ENCODE measurements around the gene RPTOR.

RPTOR gene

GRCh38 chr17:80943346-80944145 lies 398.9 kb downstream of the RPTOR start:
- no peak overlapping the region for H3K27ac Mint-ChIP-seq
- no peak for DNase-seq
- peaks cover 76% of the 10 kb centered on the region for H3K36me3 Mint-ChIP-seq (ENCODE audit: low read depth)
- H3K4me3 Mint-ChIP-seq, result no peak overlapping the region
- H3K27me3 Mint-ChIP-seq, result no peaks in the 10 kb centered on the region
- H3K4me1 Mint-ChIP-seq (ENCODE audit: low read depth), result peaks cover 12% of the 10 kb centered on the region
- no peaks in the 10 kb centered on the region for H3K9me3 Mint-ChIP-seq

- no peaks in the 10 kb centered on the region for H3K9me3 Mint-ChIP-seq
- H3K27me3 Mint-ChIP-seq, result no peaks in the 10 kb centered on the region
- peaks cover 78% of the 10 kb centered on the region for H3K36me3 Mint-ChIP-seq (ENCODE audit: low read depth)
- peaks cover 4% of the 10 kb centered on the region for H3K4me1 Mint-ChIP-seq (ENCODE audit: low read depth)
- no peak for DNase-seq
- H3K4me3 Mint-ChIP-seq, result no peak overlapping the region
- H3K27ac Mint-ChIP-seq, result no peak overlapping the region
These were observed 399.7 kb downstream of the RPTOR start for GRCh38 chr17:80944326-80944725.

DNA sequence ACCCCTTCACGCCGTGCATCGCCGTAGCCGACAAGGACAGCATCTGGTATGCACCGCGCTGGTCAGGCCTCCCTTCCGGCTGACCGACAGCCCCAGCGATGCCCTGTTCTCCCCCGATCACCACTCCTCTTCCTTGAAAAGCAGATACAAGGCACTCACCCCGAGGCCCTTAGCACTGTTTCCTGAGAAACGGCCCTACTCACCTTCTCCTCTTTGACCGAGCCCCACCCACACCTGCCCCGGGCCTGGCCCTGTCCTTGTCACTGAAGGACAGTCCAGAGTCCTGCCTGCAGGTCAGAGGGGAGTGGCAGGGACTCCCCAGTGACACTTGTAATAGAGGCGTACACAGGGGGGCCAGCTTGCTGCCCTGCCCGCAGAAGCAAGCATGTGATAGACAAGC lies 401.1 kb downstream of the RPTOR start:
- peak overlapping the region; percentile 3 for H3K27ac Mint-ChIP-seq
- no peak for DNase-seq
- H3K36me3 Mint-ChIP-seq (ENCODE audit: low read depth), result peaks cover 85% of the 10 kb centered on the region
- H3K9me3 Mint-ChIP-seq, result no peaks in the 10 kb centered on the region
- H3K4me1 Mint-ChIP-seq (ENCODE audit: low read depth), result no peaks in the 10 kb centered on the region
- H3K4me3 Mint-ChIP-seq, result no peak overlapping the region
- no peaks in the 10 kb centered on the region for H3K27me3 Mint-ChIP-seq

- no peak for DNase-seq
- Mint-ChIP-seq H3K4me1 (ENCODE audit: low read depth) (no peaks in the 10 kb centered on the region), H3K4me3 (no peak overlapping the region), H3K9me3 (no peaks in the 10 kb centered on the region), H3K27ac (no peak overlapping the region), H3K36me3 (ENCODE audit: low read depth) (peaks cover 85% of the 10 kb centered on the region), H3K27me3 (no peaks in the 10 kb centered on the region)
These were observed 401.8 kb downstream of the RPTOR start for GRCh38 chr17:80946449-80946848.

DNA sequence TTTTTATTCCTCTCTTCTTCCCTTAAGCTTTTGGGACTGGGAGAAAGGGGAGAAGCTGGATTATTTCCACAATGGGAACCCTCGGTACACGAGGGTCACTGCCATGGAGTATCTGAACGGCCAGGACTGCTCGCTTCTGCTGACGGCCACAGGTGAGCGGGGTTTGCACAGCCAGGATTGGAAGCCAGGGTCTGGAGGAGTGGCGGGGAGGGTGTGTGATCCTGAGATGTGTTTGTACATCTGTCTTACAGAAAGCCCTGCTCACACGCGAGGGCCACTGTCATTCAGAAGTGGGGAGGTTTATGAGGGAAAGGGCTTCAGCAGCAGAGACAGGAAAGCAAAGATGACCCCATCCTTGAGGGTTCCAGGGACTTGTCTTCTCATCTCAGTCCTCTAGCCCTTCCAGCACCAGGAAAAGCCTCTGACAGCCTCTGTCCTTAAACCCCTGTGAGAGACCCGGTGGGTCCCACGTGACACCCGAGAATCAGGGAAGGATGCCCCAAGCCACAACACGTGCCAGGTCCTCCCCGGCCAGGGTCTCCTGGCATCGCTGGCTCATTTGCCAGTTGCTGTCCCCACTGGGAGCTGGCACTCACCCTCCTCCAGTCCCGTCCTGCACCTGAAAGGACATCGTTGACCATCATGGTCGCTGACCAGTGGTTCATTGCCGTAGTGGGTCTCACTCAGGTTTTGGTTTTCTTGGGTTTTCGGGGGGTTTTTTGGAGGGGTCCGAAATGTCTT lies 402.7 kb downstream of the RPTOR start:
- no peak for DNase-seq
- Mint-ChIP-seq H3K27ac (no peak overlapping the region), H3K9me3 (no peaks in the 10 kb centered on the region), H3K4me1 (ENCODE audit: low read depth) (no peaks in the 10 kb centered on the region), H3K36me3 (ENCODE audit: low read depth) (peaks cover 85% of the 10 kb centered on the region), H3K4me3 (no peak overlapping the region), H3K27me3 (no peaks in the 10 kb centered on the region)

DNA sequence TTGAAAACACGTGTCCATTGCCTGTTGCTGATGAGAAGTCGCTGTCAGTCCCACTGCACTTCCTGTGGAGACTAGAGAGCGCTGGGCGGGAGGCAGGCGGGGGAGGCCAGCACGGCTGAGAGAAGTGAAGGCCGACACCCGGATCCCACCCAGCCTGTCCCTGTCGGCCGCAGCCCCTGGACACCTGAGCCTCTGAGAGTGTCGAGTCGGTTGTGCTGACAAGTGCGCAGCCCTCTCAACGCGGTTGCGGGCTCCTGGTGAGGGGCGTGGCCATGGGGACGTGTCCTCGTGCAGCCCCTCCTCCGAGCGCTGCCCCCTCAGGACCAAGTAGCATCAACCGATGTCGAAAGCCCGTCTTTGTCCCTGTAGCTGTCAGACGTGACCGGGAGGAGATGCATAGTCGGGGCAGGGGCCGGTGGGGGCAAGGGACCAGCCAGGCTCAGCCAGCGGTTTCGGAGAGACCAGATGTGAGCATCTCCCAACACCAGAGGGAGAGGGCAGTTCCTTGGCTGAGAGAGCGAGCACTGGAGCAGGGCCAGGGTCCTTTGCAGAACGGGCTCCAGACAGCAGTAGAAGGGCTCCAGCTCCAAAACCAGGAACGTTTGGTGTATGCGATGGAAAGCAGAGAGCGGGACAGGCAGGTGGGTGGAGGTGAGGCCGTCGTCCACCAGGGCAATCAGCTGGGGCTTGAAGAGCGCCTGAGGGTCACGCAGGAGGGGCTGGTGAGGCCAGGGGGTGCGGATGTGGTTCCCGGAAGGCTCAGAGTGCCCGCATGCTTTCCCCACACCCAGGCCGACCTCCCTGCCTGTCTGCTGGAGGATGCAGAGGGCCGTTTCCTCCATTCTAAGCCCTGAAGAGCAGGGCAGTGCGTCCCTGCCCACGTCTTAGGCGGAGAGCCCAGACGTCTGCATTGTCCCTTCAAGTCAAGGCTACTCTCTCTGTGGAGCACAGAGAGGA lies 403.7 kb downstream of the RPTOR start:
- Mint-ChIP-seq H3K4me3 (no peak overlapping the region), H3K9me3 (no peaks in the 10 kb centered on the region), H3K4me1 (ENCODE audit: low read depth) (no peaks in the 10 kb centered on the region), H3K27ac (no peak overlapping the region), H3K36me3 (ENCODE audit: low read depth) (peaks cover 84% of the 10 kb centered on the region), H3K27me3 (no peaks in the 10 kb centered on the region)
- DNase-seq, result no peak

DNA sequence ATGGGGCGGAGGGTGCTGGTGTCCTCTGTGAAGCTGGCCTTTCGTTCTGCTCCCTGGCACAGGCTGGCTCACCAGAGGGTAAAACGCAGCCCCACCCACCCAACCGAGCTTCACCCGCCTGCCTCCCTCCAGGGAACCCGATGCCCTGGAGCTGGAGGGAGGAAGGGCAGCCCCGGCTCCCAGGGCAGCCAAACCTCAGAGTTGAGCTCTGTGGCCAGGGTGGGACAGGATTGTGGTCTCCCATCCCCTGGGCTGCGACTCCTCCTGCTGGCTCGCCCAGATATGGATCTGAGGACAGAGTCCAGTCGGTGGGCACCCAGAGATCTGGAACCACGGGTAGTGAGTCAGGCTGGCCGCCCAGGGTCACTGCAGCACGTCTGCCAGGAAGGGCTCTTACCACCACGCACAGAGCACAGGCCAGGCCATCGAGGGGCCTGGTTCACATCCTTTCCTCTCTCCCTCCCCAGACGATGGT lies 404.4 kb downstream of the RPTOR start:
- H3K27ac Mint-ChIP-seq, result no peak overlapping the region
- H3K9me3 Mint-ChIP-seq, result no peaks in the 10 kb centered on the region
- H3K27me3 Mint-ChIP-seq, result no peaks in the 10 kb centered on the region
- no peak overlapping the region for H3K4me3 Mint-ChIP-seq
- no peak for DNase-seq
- no peaks in the 10 kb centered on the region for H3K4me1 Mint-ChIP-seq (ENCODE audit: low read depth)
- H3K36me3 Mint-ChIP-seq (ENCODE audit: low read depth), result peaks cover 88% of the 10 kb centered on the region

GRCh38 chr17:80949451-80950421 lies 405.1 kb downstream of the RPTOR start:
- Mint-ChIP-seq H3K9me3 (no peaks in the 10 kb centered on the region), H3K36me3 (ENCODE audit: low read depth) (peaks cover 87% of the 10 kb centered on the region), H3K27me3 (no peaks in the 10 kb centered on the region), H3K4me3 (no peak overlapping the region), H3K4me1 (ENCODE audit: low read depth) (no peaks in the 10 kb centered on the region), H3K27ac (no peak overlapping the region)
- no peak for DNase-seq

GRCh38 chr17:80950466-80951120 lies 406.0 kb downstream of the RPTOR start:
- H3K36me3 Mint-ChIP-seq (ENCODE audit: low read depth), result peaks cover 88% of the 10 kb centered on the region
- H3K4me3 Mint-ChIP-seq, result no peak overlapping the region
- H3K4me1 Mint-ChIP-seq (ENCODE audit: low read depth), result no peaks in the 10 kb centered on the region
- no peaks in the 10 kb centered on the region for H3K27me3 Mint-ChIP-seq
- no peaks in the 10 kb centered on the region for H3K9me3 Mint-ChIP-seq
- peak overlapping the region; percentile 22 for H3K27ac Mint-ChIP-seq
- DNase-seq, result no peak

- no peak for DNase-seq
- Mint-ChIP-seq H3K4me3 (no peak overlapping the region), H3K4me1 (ENCODE audit: low read depth) (no peaks in the 10 kb centered on the region), H3K9me3 (no peaks in the 10 kb centered on the region), H3K36me3 (ENCODE audit: low read depth) (peaks cover 80% of the 10 kb centered on the region), H3K27ac (no peak overlapping the region), H3K27me3 (no peaks in the 10 kb centered on the region)
These were observed 406.8 kb downstream of the RPTOR start for GRCh38 chr17:80951121-80952090.

GRCh38 chr17:80952291-80952690 lies 407.7 kb downstream of the RPTOR start:
- H3K9me3 Mint-ChIP-seq, result no peaks in the 10 kb centered on the region
- peaks cover 73% of the 10 kb centered on the region for H3K36me3 Mint-ChIP-seq (ENCODE audit: low read depth)
- DNase-seq, result no peak
- H3K27me3 Mint-ChIP-seq, result no peaks in the 10 kb centered on the region
- H3K27ac Mint-ChIP-seq, result peak overlapping the region; percentile 31
- H3K4me3 Mint-ChIP-seq, result no peak overlapping the region
- H3K4me1 Mint-ChIP-seq (ENCODE audit: low read depth), result no peaks in the 10 kb centered on the region

Measured in activated T-cell treated with anti-CD3 and anti-CD28 coated beads, Interleukin-2, amount 50 U/mL, for 24 hours (primary cell).